ENCODE results near the gene TTC28. TPM values are rescaled to one million over a fixed set of nuclear protein-coding genes. Genes with fewer than 3 reads are reported as not detected.
"Not testable (repeated sequence)": the region's sequence is repeated elsewhere in the genome, so short reads cannot be mapped to it uniquely, and the experiment has no call there.

The TTC28 gene
- total RNA-seq, 4 donors from 2014 or later: 49.8 to 99.7 (median 79.7) TPM

- TF ChIP-seq POLR2A (IDR thresholded peaks at IDR 0.05): no peak
- TF ChIP-seq CTCF (IDR thresholded peaks at IDR 0.05): no peak
- intact Hi-C loops (cut with DNase I): no loop called here
- Histone ChIP-seq H3K4me3 (replicated peaks in 1 of 3) (no peak overlapping the region), H3K4me1 (no peaks in the 10 kb centered on the region), H3K27me3 (no peaks in the 10 kb centered on the region), H3K27ac (no peak overlapping the region), H3K36me3 (no peaks in the 10 kb centered on the region), H3K9me3 (no peaks in the 10 kb centered on the region)
- no peak for DNase-seq
- WGBS, 2 donors: 78 to 81% methylated on average over 1 of the region's 1 CpG
These were observed 476.4 kb downstream of the TTC28 start for GRCh38 chr22:28203286-28203685.

- Histone ChIP-seq H3K36me3 (no peaks in the 10 kb centered on the region), H3K4me1 (no peaks in the 10 kb centered on the region), H3K27me3 (no peaks in the 10 kb centered on the region), H3K4me3 (replicated peaks in 1 of 3) (no peak overlapping the region), H3K27ac (no peak overlapping the region), H3K9me3 (no peaks in the 10 kb centered on the region)
- WGBS, 2 donors: 92 to 95% methylated on average over 2 of the region's 2 CpGs
- DNase-seq: no peak
- intact Hi-C loops (cut with DNase I): no loop called here
- TF ChIP-seq POLR2A (IDR thresholded peaks at IDR 0.05): no peak
- TF ChIP-seq CTCF (IDR thresholded peaks at IDR 0.05): no peak
These were observed 480.9 kb downstream of the TTC28 start for GRCh38 chr22:28198692-28199091.

- H3K36me3 ChIP-seq; H3K4me3 ChIP-seq (replicated peaks in 1 of 3); H3K9me3 ChIP-seq; DNase-seq; H3K4me1 ChIP-seq; H3K27me3 ChIP-seq; intact Hi-C loops (cut with DNase I); H3K27ac ChIP-seq: not testable (repeated sequence)
- WGBS, 2 donors: 92 to 99% methylated on average over 6 to 8 of the region's 8 CpGs
These were observed 488.1 kb downstream of the TTC28 start for GRCh38 chr22:28191571-28191970.

GRCh38 chr22:28188178-28188879 lies 491.3 kb downstream of the TTC28 start:
- no peak for DNase-seq
- 71 to 82% methylated on average over 5 of the region's 5 CpGs for WGBS, 2 donors
- no peak for TF ChIP-seq POLR2A (IDR thresholded peaks at IDR 0.05)
- no peak overlapping the region for H3K4me3 ChIP-seq (replicated peaks in 1 of 3)
- intact Hi-C loops (cut with DNase I): no loop called here
- H3K9me3 ChIP-seq: no peaks in the 10 kb centered on the region
- H3K27me3 ChIP-seq: no peaks in the 10 kb centered on the region
- H3K27ac ChIP-seq: no peak overlapping the region
- H3K4me1 ChIP-seq: no peaks in the 10 kb centered on the region
- no peaks in the 10 kb centered on the region for H3K36me3 ChIP-seq

- no peaks in the 10 kb centered on the region for H3K9me3 ChIP-seq
- H3K4me3 ChIP-seq (replicated peaks in 1 of 3): no peak overlapping the region
- H3K27ac ChIP-seq: no peak overlapping the region
- intact Hi-C loops (cut with DNase I): no loop called here
- WGBS, 2 donors: 78 to 91% methylated on average over 3 of the region's 3 CpGs
- no peak for TF ChIP-seq CTCF (IDR thresholded peaks at IDR 0.05)
- TF ChIP-seq POLR2A (IDR thresholded peaks at IDR 0.05): no peak
- DNase-seq: no peak
- H3K4me1 ChIP-seq: peaks cover 0 to 5% of the 10 kb centered on the region in 2 donors
- H3K27me3 ChIP-seq: no peaks in the 10 kb centered on the region
- H3K36me3 ChIP-seq: no peaks in the 10 kb centered on the region
These were observed 492.0 kb downstream of the TTC28 start for GRCh38 chr22:28187612-28188011.

GRCh38 chr22:28186641-28187040 lies 493.0 kb downstream of the TTC28 start:
- WGBS, 2 donors: 88 to 91% methylated on average over 3 of the region's 3 CpGs
- DNase-seq: no peak
- Histone ChIP-seq H3K27ac (no peak overlapping the region), H3K4me1 (peaks cover 0 to 15% of the 10 kb centered on the region in 2 donors), H3K36me3 (no peaks in the 10 kb centered on the region), H3K4me3 (replicated peaks in 1 of 3) (no peak overlapping the region), H3K27me3 (no peaks in the 10 kb centered on the region), H3K9me3 (no peaks in the 10 kb centered on the region)
- intact Hi-C loops (cut with DNase I): no loop called here
- TF ChIP-seq CTCF (IDR thresholded peaks at IDR 0.05) (no peak), POLR2A (IDR thresholded peaks at IDR 0.05) (no peak)

Measured in thyroid gland (tissue), 4 donors.